HCT116 (cell line): ENCODE measurements around the gene BRMS1. TPM values are rescaled to one million over a fixed set of nuclear protein-coding genes. Genes with fewer than 3 reads are reported as not detected.

Source experiments
- ATAC-seq: fragments of 200-7000 bp; cut with Tn5 transposase; 2 replicates; pipeline ENCODE4 v1.9.1; 2020; ENCODE audit warnings: mild to moderate bottlenecking, moderate library complexity
- BruUV-seq: library from RNA; stranded (reverse); fragments of 400-500 nt; replicated peaks from 2 replicates; lab custom pipeline; 2021; lab: Mats Ljungman, UMichigan
- CTCF ChIA-PET: fragments of 300-600 bp; sonication (Branson Sonifier 250); formaldehyde crosslinking; loops from one replicate; lab custom pipeline; 2021; ENCODE audit warnings: antibody characterized with exemption; lab: Charles Lee
- POLR2A ChIA-PET: fragments of 300-600, 350-600 bp; sonication (Branson Sonifier 250); formaldehyde crosslinking; loops from one replicate; lab custom pipeline; 2021; ENCODE audit warnings: antibody characterized with exemption; lab: Charles Lee
- RAD21 ChIA-PET, 2 experiments: fragments of 300-600 bp; sonication (Branson Sonifier 250); formaldehyde crosslinking; loops; one replicate each; lab custom pipeline; 2023; ENCODE audit warnings: low total read pairs in 2 of 2; ENCODE audit not compliant: uncharacterized antibody in 2 of 2, unreplicated experiment in 2 of 2, low non-redundant PET in 1 of 2; lab: Charles Lee
- DNase-seq: peaks from one replicate; pipeline ENCODE4 v3.0.0-alpha.2; 2010; ENCODE audit warnings: low read depth, low spot score
- H2AFZ ChIP-seq: fragments of 200-600 bp; shearing (Covaris generic), sonication (generic); 2 replicates; pipeline ENCODE4 v1.6.1; 2017; ENCODE audit warnings: low read depth, mixed run types, mixed read lengths, antibody characterized with exemption, low read length; ENCODE audit not compliant: poor library complexity, severe bottlenecking
- H3K27ac ChIP-seq: 2 replicates; pipeline ENCODE4 v1.5.1; 2012; ENCODE audit warnings: low read depth, low read length
- H3K27me3 ChIP-seq: fragments of 200-600 bp; sonication (generic); 2 replicates; pipeline ENCODE4 v1.6.1; 2016; ENCODE audit warnings: mixed run types, low read length, mixed read lengths; ENCODE audit not compliant: insufficient read depth
- H3K36me3 ChIP-seq, 2 experiments: fragments of 200-500 bp in 1 of 2; fragments of 200-600 bp in 1 of 2; sonication (Bioruptor generic) in 1 of 2; sonication (generic) in 1 of 2; 2 replicates each; pipeline versions ENCODE4 v1.5.1 to v1.6.1; 2014 to 2016; ENCODE audit warnings: low read length in 2 of 2, inconsistent platforms in 1 of 2, mixed read lengths in 1 of 2, mixed run types in 1 of 2; ENCODE audit not compliant: insufficient read depth in 2 of 2, control insufficient read depth in 1 of 2
- H3K4me1 ChIP-seq, 2 experiments: fragments of 200-600 bp in 1 of 2; sonication (generic) in 1 of 2; 2 replicates each; pipeline versions ENCODE4 v1.5.1 to v1.6.1; 2012 to 2017; ENCODE audit warnings: low read length in 2 of 2, inconsistent platforms in 1 of 2, mild to moderate bottlenecking in 1 of 2, mixed read lengths in 1 of 2, mixed run types in 1 of 2, moderate library complexity in 1 of 2; ENCODE audit not compliant: insufficient read depth in 2 of 2, control insufficient read depth in 1 of 2
- H3K4me2 ChIP-seq: fragments of 200-600 bp; sonication (generic); 2 replicates; pipeline ENCODE4 v1.6.1; 2017; ENCODE audit warnings: mixed run types, low read length, mixed read lengths
- H3K4me3 ChIP-seq, 2 experiments: fragments of 200-600 bp in 1 of 2; sonication (generic) in 1 of 2; replicated peaks in 1 of 2; 2 replicates each; pipeline ENCODE4 v1.5.1; 2011 to 2016; ENCODE audit warnings: low read length in 2 of 2, control low read depth in 1 of 2, low read depth in 1 of 2, mild to moderate bottlenecking in 1 of 2, mixed read lengths in 1 of 2, mixed run types in 1 of 2
- H3K79me2 ChIP-seq: fragments of 200-600 bp; sonication (generic); 2 replicates; pipeline ENCODE4 v1.6.1; 2017; ENCODE audit warnings: mild to moderate bottlenecking, mixed run types, low read length, moderate library complexity, mixed read lengths; ENCODE audit not compliant: insufficient read depth
- H3K9ac ChIP-seq: fragments of 200-600 bp; sonication (generic); 2 replicates; pipeline ENCODE4 v1.6.1; 2016; ENCODE audit warnings: low read length, mixed read lengths
- H3K9me2 ChIP-seq: fragments of 200-600 bp; sonication (generic), shearing (Covaris generic); 2 replicates; pipeline ENCODE4 v1.6.1; 2017; ENCODE audit warnings: mixed run types, mild to moderate bottlenecking, moderate library complexity; ENCODE audit not compliant: insufficient read depth
- H3K9me3 ChIP-seq, 2 experiments: fragments of 200-500 bp in 1 of 2; fragments of 200-600 bp in 1 of 2; sonication (Bioruptor generic) in 1 of 2; sonication (generic) in 1 of 2; 2 replicates each; pipeline ENCODE4 v1.6.1; 2014 to 2017; ENCODE audit warnings: low read length in 2 of 2, mixed read lengths in 2 of 2, inconsistent platforms in 1 of 2, low read depth in 1 of 2, mild to moderate bottlenecking in 1 of 2, mixed run types in 1 of 2, moderate library complexity in 1 of 2; ENCODE audit not compliant: control insufficient read depth in 1 of 2, insufficient read depth in 1 of 2
- H4K20me1 ChIP-seq: fragments of 200-600 bp; sonication (generic), shearing (Covaris generic); 2 replicates; pipeline ENCODE4 v1.6.1; 2017; ENCODE audit warnings: mixed run types, mild to moderate bottlenecking, moderate library complexity; ENCODE audit not compliant: insufficient read depth
- CTCF ChIP-seq, 3 experiments: fragments of 200-600 bp in 1 of 3; sonication (generic) in 1 of 3; IDR thresholded peaks in 2 of 3; conservative IDR thresholded peaks in 1 of 3; 2 replicates each; pipeline ENCODE4 v1.5.1; 2012 to 2017; ENCODE audit warnings: low read depth in 2 of 3, low read length in 2 of 3, antibody characterized with exemption in 1 of 3, borderline replicate concordance in 1 of 3, control low read depth in 1 of 3, mild to moderate bottlenecking in 1 of 3, mixed read lengths in 1 of 3, mixed run types in 1 of 3, moderate library complexity in 1 of 3; ENCODE audit not compliant: insufficient read depth in 1 of 3
- ELF1 ChIP-seq: IDR thresholded peaks from 2 replicates; pipeline ENCODE4 v1.6.1; 2012; ENCODE audit warnings: low read depth, borderline replicate concordance
- POLR2A ChIP-seq: IDR thresholded peaks from 2 replicates; pipeline ENCODE4 v1.7.0; 2011; ENCODE audit warnings: borderline replicate concordance; ENCODE audit not compliant: insufficient read depth, insufficient read length; ENCODE audit errors: extremely low read depth
- RAD21 ChIP-seq: IDR thresholded peaks from 2 replicates; pipeline ENCODE4 v1.6.1; 2012; ENCODE audit warnings: low read depth, mild to moderate bottlenecking
- intact Hi-C: fragments of 100-400 bp; cut with micrococcal nuclease; formaldehyde crosslinking; loops from 2 replicates; pipeline ENCODE4 v1.10.0; 2022
- total RNA-seq: library from RNA; stranded (reverse); gene quantifications from one replicate; pipeline ENCODE4 v1.2.1, GENCODE V29; 2021; ENCODE audit not compliant: unreplicated experiment

Gene BRMS1
- total RNA-seq, 1 experiment from 2014 or later, result 42.1 TPM

GRCh38 chr11:66310324-66310723, 34.6 kb downstream of the BRMS1 start:
- H3K27ac ChIP-seq, result no peak overlapping the region
- no peak overlapping the region for H3K4me2 ChIP-seq
- H2AFZ ChIP-seq, result no peak overlapping the region
- H4K20me1 ChIP-seq, result no peaks in the 10 kb centered on the region
- H3K9me2 ChIP-seq, result no peaks in the 10 kb centered on the region
- intact Hi-C loops, result loop anchor here (5.0 kb wide), 2 partner anchors 62 to 77 kb away; partner anchors contain the start of gene SLC29A2
- no peak for TF ChIP-seq POLR2A
- TF ChIP-seq ELF1, result no peak
- TF ChIP-seq CTCF (IDR thresholded peaks at IDR 0.05 in 2 of 3, conservative IDR thresholded peaks at IDR 0.05 in 1 of 3; ENCODE audit: borderline replicate concordance in 1 of 3, insufficient read depth in 1 of 3, low read depth in 2 of 3, low read length in 2 of 3), result no peak
- DNase-seq (no peak), ATAC-seq (no peak)
- H3K9ac ChIP-seq, result no peak overlapping the region
- peaks cover 16 to 37% of the 10 kb centered on the region in 2 experiments for H3K4me1 ChIP-seq
- no peaks in the 10 kb centered on the region for H3K36me3 ChIP-seq
- ChIA-PET POLR2A (no interaction called here), RAD21 (interaction anchor here in 1 of 2 experiments (2.9 kb wide), 1 partner anchor 25 kb away, joined by 12 read pairs; the partner anchor contains the start of gene RIN1), CTCF (interaction anchor here (2.6 to 3.4 kb wide), 2 partner anchors 22 to 76 kb away, joined by 25 to 121 read pairs; partner anchors contain the start of gene YIF1A)
- no peak overlapping the region for H3K4me3 ChIP-seq
- H3K27me3 ChIP-seq, result no peaks in the 10 kb centered on the region
- no TSS peak for BruUV-seq
- H3K79me2 ChIP-seq, result no peaks in the 10 kb centered on the region
- H3K9me3 ChIP-seq, result no peaks in the 10 kb centered on the region

- Histone ChIP-seq H3K36me3 (no peaks in the 10 kb centered on the region), H3K9me3 (no peaks in the 10 kb centered on the region), H3K79me2 (no peaks in the 10 kb centered on the region), H2AFZ (no peak overlapping the region), H3K27me3 (no peaks in the 10 kb centered on the region), H4K20me1 (no peaks in the 10 kb centered on the region), H3K9me2 (no peaks in the 10 kb centered on the region), H3K4me3 (no peak overlapping the region), H3K4me1 (peaks cover 16 to 37% of the 10 kb centered on the region in 2 experiments), H3K4me2 (no peak overlapping the region), H3K9ac (no peak overlapping the region), H3K27ac (no peak overlapping the region)
- RAD21 ChIA-PET, result no interaction called here
- POLR2A ChIA-PET, result no interaction called here
- no peak for ATAC-seq
- intact Hi-C loops, result no loop called here
- CTCF ChIA-PET, result interaction anchor here (1.0 kb wide), 1 partner anchor 79 kb away, joined by 3 read pairs; no protein-coding TSS in a partner anchor
- TF ChIP-seq RAD21, result no peak
- BruUV-seq, result no TSS peak
- DNase-seq, result no peak
These were observed 35.4 kb downstream of the BRMS1 start for GRCh38 chr11:66309475-66309874.
